Skeletal muscle cell (primary cell): ENCODE measurements around the gene IFT80.

Experiments
- DNase-seq: peaks from one replicate; pipeline ENCODE4 v3.0.0-alpha.2; 2010; ENCODE audit warnings: low read depth
- H3K4me3 ChIP-seq: 2 replicates; pipeline ENCODE4 v1.5.1; 2011; ENCODE audit warnings: low read depth, mild to moderate bottlenecking, control low read depth, low read length, moderate library complexity

IFT80 gene

DNA sequence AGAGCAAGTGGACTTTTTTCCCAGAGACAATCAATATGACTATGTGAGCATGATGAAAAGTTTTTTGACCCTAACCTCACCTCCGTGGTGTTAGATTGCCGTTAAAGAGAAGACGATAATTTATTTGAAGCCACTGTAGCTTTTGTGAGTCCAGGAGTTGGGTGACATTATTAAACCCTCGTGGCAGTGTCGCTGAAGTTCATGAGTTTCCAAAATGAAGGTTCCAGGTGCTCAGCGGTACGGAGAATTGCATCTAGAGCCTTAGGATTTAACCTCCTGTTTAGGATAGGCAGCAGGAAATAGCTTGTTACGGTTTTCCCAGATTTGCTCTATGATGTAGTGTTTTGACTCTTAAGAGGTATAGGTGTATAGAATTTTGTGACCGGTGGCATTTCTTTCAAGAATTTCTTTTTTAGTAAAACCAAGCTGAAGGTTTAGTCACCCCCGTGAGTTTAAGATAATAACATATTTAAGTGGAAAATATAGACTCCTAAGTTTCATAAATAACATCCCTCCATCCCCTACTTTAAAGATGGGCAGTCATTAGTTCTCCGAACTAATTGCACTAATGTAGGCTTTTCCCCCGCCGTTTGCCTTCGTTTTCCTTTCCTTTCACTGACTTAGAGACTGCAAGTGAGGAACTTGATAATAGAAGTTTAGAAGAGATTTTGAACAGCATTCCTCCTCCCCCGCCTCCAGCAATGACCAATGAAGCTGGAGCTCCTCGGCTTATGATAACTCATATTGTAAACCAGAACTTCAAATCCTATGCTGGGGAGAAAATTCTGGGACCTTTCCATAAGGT lies 2.5 kb upstream of the IFT80 start:
- H3K4me3 ChIP-seq: peak overlapping the region; percentile 91
- peak; percentile 48 for DNase-seq

DNA sequence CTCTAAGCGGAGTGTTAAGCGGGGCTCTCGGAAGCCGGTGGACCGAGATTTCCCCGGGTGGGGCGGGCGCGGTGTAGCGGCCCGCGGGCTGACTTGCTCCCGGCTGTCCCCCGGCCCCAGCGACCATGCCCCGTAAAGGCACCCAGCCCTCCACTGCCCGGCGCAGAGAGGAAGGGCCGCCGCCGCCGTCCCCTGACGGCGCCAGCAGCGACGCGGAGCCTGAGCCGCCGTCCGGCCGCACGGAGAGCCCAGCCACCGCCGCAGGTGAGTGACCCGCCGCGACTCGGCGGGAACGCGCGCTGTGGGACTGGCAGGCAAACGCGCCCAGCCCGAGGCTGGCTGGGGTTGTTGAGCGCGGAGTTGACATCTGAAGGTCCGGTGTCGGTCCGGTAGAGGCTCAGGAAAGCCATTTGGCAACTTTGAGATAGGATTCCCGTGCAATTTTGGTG lies 1.7 kb upstream of the IFT80 start:
- H3K4me3 ChIP-seq: peak overlapping the region; percentile 91
- no peak for DNase-seq

DNA sequence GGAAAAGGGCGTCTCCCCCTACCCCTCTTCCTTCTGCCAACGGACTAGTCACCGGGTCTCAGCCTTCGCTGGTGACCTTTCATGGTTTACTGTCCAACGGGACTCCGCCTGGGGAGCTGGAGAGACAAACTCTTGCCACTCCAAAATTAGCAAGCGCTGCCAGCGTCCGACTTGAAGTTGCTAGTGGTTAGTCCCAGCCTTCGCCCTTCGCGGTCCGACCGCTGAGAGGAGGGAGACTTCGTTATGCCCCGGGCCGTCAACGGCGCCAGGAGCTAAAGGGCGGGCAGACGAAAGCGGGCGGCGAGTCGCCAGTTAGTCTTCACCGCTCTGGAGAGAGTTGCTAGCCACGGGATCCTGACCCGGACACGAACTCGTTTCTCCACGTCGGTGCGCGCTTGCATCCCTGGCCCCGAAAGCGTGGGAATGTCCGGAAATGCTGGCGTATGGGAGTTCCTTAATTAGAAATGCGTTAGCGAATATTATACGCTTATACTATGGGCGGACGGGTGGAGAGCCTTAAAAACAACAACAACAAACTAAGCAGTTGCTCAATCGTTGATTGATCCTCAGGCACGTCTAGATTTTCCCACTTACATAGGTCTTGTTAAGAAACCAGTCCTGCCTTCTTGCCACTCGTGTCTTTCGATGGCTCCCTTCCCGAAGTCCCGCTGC lies 1.1 kb upstream of the IFT80 start:
- no peak for DNase-seq
- peak overlapping the region; percentile 91 for H3K4me3 ChIP-seq

- H3K4me3 ChIP-seq: peak overlapping the region; percentile 91
- no peak for DNase-seq
These were observed 253 bp downstream of the IFT80 start for GRCh38 chr3:160398820-160399124.

- no peak overlapping the region for H3K4me3 ChIP-seq
- DNase-seq: no peak
These were observed 3.7 kb downstream of the IFT80 start for GRCh38 chr3:160395297-160395696.

DNA sequence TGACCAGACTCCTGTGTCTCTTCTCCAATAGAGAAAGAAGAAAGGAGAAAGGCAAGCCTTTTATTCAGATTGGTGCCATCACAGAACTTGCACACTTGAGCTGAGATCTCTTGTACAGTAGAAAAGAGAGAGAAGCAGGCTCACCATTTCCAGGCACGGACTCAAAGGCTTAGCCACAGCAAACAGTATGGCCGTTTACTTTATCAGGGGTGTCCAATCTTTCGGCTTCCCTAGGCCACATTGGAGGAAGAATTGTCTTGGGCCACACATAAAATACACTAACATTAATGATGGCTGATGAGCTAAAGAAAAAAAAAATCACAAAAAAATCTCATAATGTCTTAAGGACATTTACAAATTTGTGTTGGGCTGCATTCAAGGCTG lies 5.0 kb downstream of the IFT80 start:
- no peak overlapping the region for H3K4me3 ChIP-seq
- DNase-seq: no peak

GRCh38 chr3:160393346-160394008 lies 5.5 kb downstream of the IFT80 start:
- no peak for DNase-seq
- no peak overlapping the region for H3K4me3 ChIP-seq

- DNase-seq: no peak
- H3K4me3 ChIP-seq: no peak overlapping the region
These were observed 6.2 kb downstream of the IFT80 start for GRCh38 chr3:160392798-160393197.

GRCh38 chr3:160390565-160391138 lies 8.4 kb downstream of the IFT80 start:
- H3K4me3 ChIP-seq: no peak overlapping the region
- DNase-seq: no peak

DNA sequence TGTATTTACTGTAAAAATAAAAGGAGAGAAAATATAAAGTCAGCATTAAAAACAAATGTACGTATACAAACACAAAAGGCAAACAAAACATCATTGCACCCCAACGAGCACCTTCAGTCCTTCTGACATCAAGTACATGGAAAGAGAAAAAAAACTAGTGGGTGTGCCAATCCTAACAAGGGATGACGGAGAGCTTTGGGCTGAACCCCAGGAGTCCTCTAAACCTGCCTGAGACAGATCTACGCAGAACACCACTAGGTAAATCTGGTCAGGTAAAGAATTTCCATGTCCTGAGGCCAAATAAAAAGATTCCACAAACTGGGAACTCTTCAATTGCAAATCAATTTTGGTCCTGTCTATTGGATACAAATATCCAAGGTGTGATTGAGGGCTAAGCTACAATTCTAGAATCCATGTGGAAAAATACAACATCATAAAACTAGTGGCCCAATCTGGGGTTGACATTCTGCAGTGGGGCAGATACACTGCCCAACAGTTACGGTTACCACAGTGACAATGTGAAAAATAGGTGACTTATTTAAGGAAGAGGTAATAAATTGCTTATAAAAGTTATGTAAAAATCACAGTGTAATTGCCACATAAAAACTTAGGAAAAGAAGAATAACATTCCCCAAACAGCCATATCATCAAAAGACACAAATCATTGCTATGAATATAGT lies 14.2 kb downstream of the IFT80 start:
- no peak for DNase-seq

DNA sequence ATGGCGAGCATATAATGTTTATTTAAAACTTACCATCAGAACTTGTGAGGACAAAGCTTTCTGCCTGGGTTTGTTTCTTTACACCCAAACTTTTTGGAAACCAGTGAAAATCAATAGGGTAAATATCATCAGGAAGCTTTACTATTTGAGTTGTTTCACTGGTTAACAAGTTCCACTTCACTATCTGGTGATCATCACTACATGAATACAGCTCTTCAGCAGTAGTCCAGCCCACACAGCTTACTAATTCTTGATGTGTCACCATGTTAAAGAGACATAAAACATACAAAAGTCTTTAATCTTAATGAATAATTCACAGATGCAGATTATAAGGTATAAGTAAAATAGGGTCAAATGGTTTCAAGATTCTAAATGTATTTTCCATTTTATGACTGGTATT lies 17.6 kb downstream of the IFT80 start:
- no peak overlapping the region for H3K4me3 ChIP-seq
- no peak for DNase-seq

More for the DNA sequence above, 14.2 kb downstream of the IFT80 start:
- no peak overlapping the region for H3K4me3 ChIP-seq

DNA sequence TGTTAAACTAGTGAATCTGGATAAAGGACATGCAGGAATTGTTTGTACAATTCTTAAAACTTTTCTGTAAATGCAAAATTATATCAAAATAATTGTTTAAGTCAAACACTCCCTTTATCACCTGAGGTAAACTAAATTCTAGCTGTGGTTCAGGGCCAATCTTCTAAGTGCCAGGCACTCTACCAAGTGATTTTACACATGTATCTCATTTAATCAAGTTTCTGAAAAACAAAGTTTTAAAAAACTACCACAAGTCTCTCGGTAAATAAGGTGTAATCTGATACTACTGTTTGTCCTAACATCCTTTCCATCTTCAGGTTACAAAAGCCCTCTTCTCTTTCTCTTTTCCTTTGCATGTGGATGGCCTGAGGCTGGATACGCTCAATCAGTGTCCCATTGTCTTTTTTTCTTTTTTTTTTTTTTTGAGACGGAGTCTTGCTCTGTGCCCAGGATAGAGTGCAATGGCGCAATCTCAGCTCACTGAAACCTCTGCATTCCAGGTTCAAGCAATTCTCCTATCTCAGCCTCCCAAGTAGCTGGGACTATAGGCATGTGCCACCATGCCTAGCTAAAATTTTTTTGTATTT lies 19.3 kb downstream of the IFT80 start:
- no peak overlapping the region for H3K4me3 ChIP-seq
- no peak for DNase-seq

DNA sequence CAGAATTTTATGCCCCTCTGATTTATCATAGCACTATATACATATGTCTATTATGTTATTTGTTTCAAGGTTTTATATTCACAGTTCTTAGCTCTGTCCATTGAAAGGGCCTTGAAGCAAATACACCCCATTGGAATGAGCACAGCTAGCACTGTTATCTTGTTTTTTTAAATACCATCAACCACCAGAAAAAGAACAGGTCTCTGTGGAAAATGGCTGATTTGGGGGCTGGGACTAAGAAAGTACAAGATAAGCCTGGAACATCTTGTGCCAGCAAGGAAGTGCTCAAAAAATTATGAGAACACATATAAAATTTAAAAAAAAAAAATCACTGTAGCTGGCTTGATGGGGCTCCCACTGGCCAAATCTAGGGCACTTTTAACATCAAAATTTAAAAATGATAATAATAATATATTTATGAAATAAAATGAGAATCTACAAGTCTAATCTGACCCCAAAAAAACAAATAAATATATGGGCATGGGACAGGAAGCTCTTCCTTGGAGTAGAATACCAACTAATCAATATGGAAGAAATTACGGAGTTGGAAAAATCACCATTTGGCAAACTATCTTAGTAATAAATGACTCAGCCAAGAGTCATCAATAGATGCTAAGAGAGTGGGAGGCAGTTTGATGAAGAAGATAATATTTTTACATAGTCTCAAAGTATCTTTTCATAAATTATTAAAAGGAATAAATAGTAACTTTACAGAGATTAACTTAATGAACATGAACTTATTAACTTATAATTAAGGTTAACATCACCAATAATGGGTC lies 20.5 kb downstream of the IFT80 start:
- H3K4me3 ChIP-seq: no peak overlapping the region
- DNase-seq: no peak

GRCh38 chr3:160376681-160377080 lies 22.3 kb downstream of the IFT80 start:
- DNase-seq: peak; percentile 45
- H3K4me3 ChIP-seq: no peak overlapping the region

DNA sequence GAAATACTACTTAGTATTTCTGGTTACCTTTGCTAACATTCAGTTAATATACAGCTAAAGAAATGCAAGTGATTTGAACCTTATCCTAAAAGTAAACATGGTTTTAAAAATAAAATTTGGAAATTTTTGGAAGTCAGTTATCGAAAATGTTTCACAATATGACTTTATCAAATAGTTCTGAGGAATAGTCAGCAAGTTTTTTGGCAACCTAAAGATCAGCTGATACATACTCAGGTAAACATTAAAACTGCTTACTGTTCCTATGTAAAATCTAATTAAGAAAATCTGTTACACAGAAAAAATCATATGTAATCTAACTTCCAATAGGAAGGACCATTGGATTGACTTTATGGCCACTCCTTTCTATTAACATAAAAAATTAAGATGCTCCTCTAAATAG lies 24.1 kb downstream of the IFT80 start:
- no peak for DNase-seq
- no peak overlapping the region for H3K4me3 ChIP-seq

DNA sequence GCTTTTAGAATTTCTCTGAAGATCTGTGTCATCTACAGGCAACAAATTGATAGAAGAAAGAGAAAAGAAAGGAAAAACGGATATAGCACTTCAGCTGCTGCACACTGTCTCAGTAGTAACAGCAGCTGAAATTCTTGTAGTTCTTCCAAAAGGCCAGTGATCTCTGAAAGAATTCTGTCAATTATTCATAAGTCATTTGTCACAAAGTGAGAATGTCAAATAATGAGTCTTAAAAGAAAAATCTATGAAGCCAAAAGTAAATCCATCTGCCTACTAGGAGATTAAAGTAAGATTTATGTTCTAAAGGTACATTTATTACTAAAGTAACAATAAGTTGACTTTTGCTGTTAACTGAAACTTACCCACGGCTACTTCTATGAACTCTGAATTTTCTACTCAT lies 24.6 kb downstream of the IFT80 start:
- no peak for DNase-seq
- H3K4me3 ChIP-seq: no peak overlapping the region

- no peak for DNase-seq
These were observed 25.4 kb downstream of the IFT80 start for GRCh38 chr3:160373655-160374054.

GRCh38 chr3:160372780-160373179 lies 26.2 kb downstream of the IFT80 start:
- H3K4me3 ChIP-seq: no peak overlapping the region
- DNase-seq: no peak

More at GRCh38 chr3:160373655-160374054, 25.4 kb downstream of the IFT80 start:
- no peak overlapping the region for H3K4me3 ChIP-seq
